Measurements from ENCODE around the gene OTUD3. TPM values are rescaled to one million over a fixed set of nuclear protein-coding genes. Genes with fewer than 3 reads are reported as not detected.

The OTUD3 gene
- total and polyA plus RNA-seq, 2 of the 13 experiments (the other 11 are each of a cell fraction or from before 2014, with no cell fraction given) = 5.2 to 7.5 TPM

DNA sequence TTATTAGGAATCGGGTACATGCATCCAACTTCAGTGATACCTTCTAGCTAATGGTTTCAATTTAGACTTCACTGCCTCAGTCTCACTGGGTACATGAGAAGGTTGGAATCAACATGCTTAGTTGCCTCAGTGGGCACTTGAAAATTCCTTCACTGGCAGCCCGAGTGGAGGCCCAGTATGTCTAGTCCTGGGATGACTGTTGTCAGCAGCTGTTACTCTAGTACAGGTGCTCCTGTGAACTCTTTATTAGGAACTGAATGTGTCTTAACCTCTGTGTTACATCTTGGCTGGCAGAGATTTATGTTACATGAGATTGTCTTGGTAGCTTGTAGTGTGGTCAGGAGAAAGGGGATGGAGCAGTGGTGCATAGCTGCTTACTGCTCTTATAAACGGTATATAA, 27.8 kb downstream of the OTUD3 start:
- intact Hi-C loops (cut with micrococcal nuclease; ENCODE audit: unreplicated experiment) (no loop called here), in situ Hi-C loops (cut with HindIII; ENCODE audit: extremely low pct_ligation_motif_present, low pct_unique_long_range_greater_than_20kb) (no loop called here)
- CTCF ChIA-PET (ENCODE audit: low intra/inter-chr PET ratio, low total read pairs) = no interaction called here
- no peak for DNase-seq (ENCODE audit: low spot score)
- Histone ChIP-seq H4K20me1 (ENCODE audit: insufficient read depth, low read length) (no peaks in the 10 kb centered on the region), H3K4me3 (replicated peaks in 1 of 3; ENCODE audit: insufficient read depth in 1 of 3, low read depth in 2 of 3, low read length in 3 of 3) (no peak overlapping the region), H3K27ac (ENCODE audit: extremely low read length, insufficient read depth, low read length) (no peak overlapping the region), H3K9me3 (ENCODE audit: low read length) (no peaks in the 10 kb centered on the region), H3K79me2 (ENCODE audit: insufficient read depth, low read length) (no peaks in the 10 kb centered on the region), H3K4me1 (ENCODE audit: insufficient read depth, low read length) (no peaks in the 10 kb centered on the region), H3K9ac (ENCODE audit: insufficient read depth, low read depth, low read length) (no peak overlapping the region), H3K36me3 (replicated peaks in 1 of 2; ENCODE audit: control insufficient read depth in 1 of 2, insufficient read depth in 2 of 2, low read length in 2 of 2) (peaks cover 25 to 79% of the 10 kb centered on the region in 2 experiments), H3K4me2 (ENCODE audit: low read depth, low read length) (no peak overlapping the region), H3K27me3 (ENCODE audit: control insufficient read depth in 1 of 2, insufficient read depth in 2 of 2, low read length in 2 of 2) (no peaks in the 10 kb centered on the region), H2AFZ (ENCODE audit: low read length) (no peak overlapping the region)
- no peak for ATAC-seq
- TF ChIP-seq ZNF816 (CRISPR knock-in tag; IDR thresholded peaks at IDR 0.05; ENCODE audit: borderline replicate concordance) = no peak
- TF ChIP-seq, protein P1, sequence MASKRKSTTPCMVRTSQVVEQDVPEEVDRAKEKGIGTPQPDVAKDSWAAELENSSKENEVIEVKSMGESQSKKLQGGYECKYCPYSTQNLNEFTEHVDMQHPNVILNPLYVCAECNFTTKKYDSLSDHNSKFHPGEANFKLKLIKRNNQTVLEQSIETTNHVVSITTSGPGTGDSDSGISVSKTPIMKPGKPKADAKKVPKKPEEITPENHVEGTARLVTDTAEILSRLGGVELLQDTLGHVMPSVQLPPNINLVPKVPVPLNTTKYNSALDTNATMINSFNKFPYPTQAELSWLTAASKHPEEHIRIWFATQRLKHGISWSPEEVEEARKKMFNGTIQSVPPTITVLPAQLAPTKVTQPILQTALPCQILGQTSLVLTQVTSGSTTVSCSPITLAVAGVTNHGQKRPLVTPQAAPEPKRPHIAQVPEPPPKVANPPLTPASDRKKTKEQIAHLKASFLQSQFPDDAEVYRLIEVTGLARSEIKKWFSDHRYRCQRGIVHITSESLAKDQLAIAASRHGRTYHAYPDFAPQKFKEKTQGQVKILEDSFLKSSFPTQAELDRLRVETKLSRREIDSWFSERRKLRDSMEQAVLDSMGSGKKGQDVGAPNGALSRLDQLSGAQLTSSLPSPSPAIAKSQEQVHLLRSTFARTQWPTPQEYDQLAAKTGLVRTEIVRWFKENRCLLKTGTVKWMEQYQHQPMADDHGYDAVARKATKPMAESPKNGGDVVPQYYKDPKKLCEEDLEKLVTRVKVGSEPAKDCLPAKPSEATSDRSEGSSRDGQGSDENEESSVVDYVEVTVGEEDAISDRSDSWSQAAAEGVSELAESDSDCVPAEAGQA (IDR thresholded peaks at IDR 0.05; ENCODE audit: low read depth) = no peak
- TF ChIP-seq, protein P1 (CRISPR knock-in tag; IDR thresholded peaks at IDR 0.05; ENCODE audit: borderline replicate concordance) = no peak
- TF ChIP-seq ZNF839 (CRISPR knock-in tag; IDR thresholded peaks at IDR 0.05; ENCODE audit: borderline replicate concordance) = no peak
- no peak for TF ChIP-seq HHEX (CRISPR knock-in tag; IDR thresholded peaks at IDR 0.05)
- TF ChIP-seq, protein P2, sequence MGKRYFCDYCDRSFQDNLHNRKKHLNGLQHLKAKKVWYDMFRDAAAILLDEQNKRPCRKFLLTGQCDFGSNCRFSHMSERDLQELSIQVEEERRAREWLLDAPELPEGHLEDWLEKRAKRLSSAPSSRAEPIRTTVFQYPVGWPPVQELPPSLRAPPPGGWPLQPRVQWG (CRISPR knock-in tag; IDR thresholded peaks at IDR 0.05; ENCODE audit: borderline replicate concordance, low read depth) = no peak
- no peak for TF ChIP-seq MIER2 (CRISPR knock-in tag; IDR thresholded peaks at IDR 0.05)
- TF ChIP-seq, protein P3, sequence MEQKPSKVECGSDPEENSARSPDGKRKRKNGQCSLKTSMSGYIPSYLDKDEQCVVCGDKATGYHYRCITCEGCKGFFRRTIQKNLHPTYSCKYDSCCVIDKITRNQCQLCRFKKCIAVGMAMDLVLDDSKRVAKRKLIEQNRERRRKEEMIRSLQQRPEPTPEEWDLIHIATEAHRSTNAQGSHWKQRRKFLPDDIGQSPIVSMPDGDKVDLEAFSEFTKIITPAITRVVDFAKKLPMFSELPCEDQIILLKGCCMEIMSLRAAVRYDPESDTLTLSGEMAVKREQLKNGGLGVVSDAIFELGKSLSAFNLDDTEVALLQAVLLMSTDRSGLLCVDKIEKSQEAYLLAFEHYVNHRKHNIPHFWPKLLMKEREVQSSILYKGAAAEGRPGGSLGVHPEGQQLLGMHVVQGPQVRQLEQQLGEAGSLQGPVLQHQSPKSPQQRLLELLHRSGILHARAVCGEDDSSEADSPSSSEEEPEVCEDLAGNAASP (CRISPR knock-in tag; IDR thresholded peaks at IDR 0.05; ENCODE audit: borderline replicate concordance) = no peak
- no peak for TF ChIP-seq ZNF556 (CRISPR knock-in tag; IDR thresholded peaks at IDR 0.05; ENCODE audit: borderline replicate concordance)
- TF ChIP-seq KMT2A (CRISPR knock-in tag; IDR thresholded peaks at IDR 0.05) = no peak
- no peak for TF ChIP-seq FOSL2 (CRISPR knock-in tag; IDR thresholded peaks at IDR 0.05)
- no peak for TF ChIP-seq CHD2 (IDR thresholded peaks at IDR 0.05; ENCODE audit: low read depth, low read length)
- no peak for TF ChIP-seq MTA3 (CRISPR knock-in tag; IDR thresholded peaks at IDR 0.05)
- TF ChIP-seq ZNF224 (CRISPR knock-in tag; IDR thresholded peaks at IDR 0.05) = no peak
- 96% methylated on average over 3 of the region's 3 CpGs for WGBS (ENCODE audit: low lambda C conversion rate)
- no peak for FAIRE-seq
- no TSS peak for BruUV-seq (replicated peaks)
- POLR2A ChIA-PET = no interaction called here
